Epithelial cell of prostate (primary cell): ENCODE results near the gene ANKRD18B.
"Not testable (repeated sequence)": the region's sequence is repeated elsewhere in the genome, so short reads cannot be mapped to it uniquely, and the experiment has no call there.

Source experiments
- DNase-seq: peaks from one replicate; pipeline ENCODE4 v3.0.0-alpha.2; 2011; ENCODE audit warnings: low read depth, low spot score
- H3K27ac ChIP-seq: fragments of 450-650 bp; 2 replicates; pipeline ENCODE4 v1.5.1; 2017; ENCODE audit warnings: mild to moderate bottlenecking

Gene ANKRD18B

GRCh38 chr9:33524306-33524947, 376 bp downstream of the ANKRD18B start:
- H3K27ac ChIP-seq, result peak overlapping the region; percentile 45
- no peak for DNase-seq

- H3K27ac ChIP-seq, DNase-seq: not testable (repeated sequence)
These were observed 4.0 kb downstream of the ANKRD18B start for GRCh38 chr9:33528069-33528468.

DNA sequence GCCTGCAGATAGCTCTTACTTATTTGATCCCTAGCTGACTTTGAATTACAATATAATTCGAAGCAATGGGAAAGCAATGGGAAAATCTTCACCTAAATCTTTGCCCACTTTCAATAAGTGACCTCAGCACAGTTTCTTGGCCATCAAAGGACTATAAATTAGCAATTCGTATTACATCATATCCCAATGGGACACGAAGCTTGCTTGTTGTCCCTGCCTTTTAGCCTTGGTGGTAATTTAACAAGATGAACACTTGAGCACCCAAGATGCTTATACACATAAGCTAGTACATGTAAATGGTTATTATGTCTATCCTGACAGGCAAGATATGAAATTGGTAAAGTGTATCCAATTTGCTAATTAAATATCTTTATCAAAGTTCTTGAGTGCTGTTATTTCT, 9.9 kb downstream of the ANKRD18B start:
- H3K27ac ChIP-seq, result not testable (repeated sequence)

GRCh38 chr9:33535541-33535940, 11.5 kb downstream of the ANKRD18B start:
- H3K27ac ChIP-seq, result no peak overlapping the region
- no peak for DNase-seq

More for the DNA sequence above, 9.9 kb downstream of the ANKRD18B start:
- not testable (repeated sequence) for DNase-seq

GRCh38 chr9:33543463-33543862, 19.4 kb downstream of the ANKRD18B start:
- not testable (repeated sequence) for H3K27ac ChIP-seq, DNase-seq

- not testable (repeated sequence) for H3K27ac ChIP-seq, DNase-seq
These were observed 21.7 kb downstream of the ANKRD18B start for GRCh38 chr9:33545715-33546114.

- DNase-seq, result not testable (repeated sequence)
- H3K27ac ChIP-seq, result peak overlapping the region; percentile 58
These were observed 24.8 kb downstream of the ANKRD18B start for GRCh38 chr9:33548816-33549215.

DNA sequence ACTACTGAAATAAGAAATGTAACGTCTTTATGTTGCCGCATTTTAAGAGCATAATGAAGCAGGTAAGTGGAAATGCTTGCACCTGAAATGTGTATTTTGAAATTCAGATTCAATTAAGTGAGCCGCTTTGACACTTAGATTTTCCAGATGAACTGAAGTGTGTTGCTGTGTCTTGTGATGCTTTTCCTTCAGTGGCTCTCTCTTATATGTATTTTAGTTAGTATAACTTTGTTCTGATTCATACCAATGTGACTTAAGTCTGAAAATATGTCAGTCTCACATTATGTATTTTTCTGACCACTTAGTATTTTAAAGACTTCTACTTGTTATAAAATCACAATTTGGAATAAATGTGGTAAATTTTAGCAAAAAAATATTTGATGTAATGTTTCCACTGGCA, 25.4 kb downstream of the ANKRD18B start:
- peak overlapping the region; percentile 58 for H3K27ac ChIP-seq
- DNase-seq, result not testable (repeated sequence)

DNA sequence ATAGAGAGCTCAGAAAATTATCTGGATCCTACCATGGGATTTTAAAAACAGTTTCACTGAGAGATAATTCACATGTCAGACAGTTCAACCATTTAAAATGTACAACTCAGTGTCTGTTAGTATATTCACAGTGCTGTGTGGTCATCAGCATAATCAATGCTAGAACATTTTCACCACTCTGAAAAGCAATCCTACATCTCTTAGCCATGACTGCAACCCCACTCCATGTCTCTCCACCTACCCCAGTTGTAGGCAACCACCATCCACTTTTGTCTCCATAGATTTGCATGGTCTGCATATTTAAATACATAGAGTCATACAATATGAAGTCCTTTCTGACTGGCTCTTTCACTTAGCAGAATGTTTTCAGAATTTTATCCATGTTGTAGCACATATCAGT, 27.1 kb downstream of the ANKRD18B start:
- not testable (repeated sequence) for DNase-seq, H3K27ac ChIP-seq

GRCh38 chr9:33552315-33552725, 28.3 kb downstream of the ANKRD18B start:
- DNase-seq, result peak; percentile 27
- peak overlapping the region; percentile 41 for H3K27ac ChIP-seq

GRCh38 chr9:33560217-33560616, 36.2 kb downstream of the ANKRD18B start:
- H3K27ac ChIP-seq, result peak overlapping the region; percentile 9
- DNase-seq, result not testable (repeated sequence)

- not testable (repeated sequence) for DNase-seq
These were observed 38.1 kb downstream of the ANKRD18B start for GRCh38 chr9:33562196-33562595.

GRCh38 chr9:33567776-33568175, 43.7 kb downstream of the ANKRD18B start:
- H3K27ac ChIP-seq, DNase-seq: not testable (repeated sequence)

More at GRCh38 chr9:33562196-33562595, 38.1 kb downstream of the ANKRD18B start:
- not testable (repeated sequence) for H3K27ac ChIP-seq

- H3K27ac ChIP-seq, DNase-seq: not testable (repeated sequence)
These were observed 53.7 kb downstream of the ANKRD18B start for GRCh38 chr9:33577786-33578185.

- not testable (repeated sequence) for DNase-seq
These were observed 55.9 kb downstream of the ANKRD18B start for GRCh38 chr9:33579996-33580395.

DNA sequence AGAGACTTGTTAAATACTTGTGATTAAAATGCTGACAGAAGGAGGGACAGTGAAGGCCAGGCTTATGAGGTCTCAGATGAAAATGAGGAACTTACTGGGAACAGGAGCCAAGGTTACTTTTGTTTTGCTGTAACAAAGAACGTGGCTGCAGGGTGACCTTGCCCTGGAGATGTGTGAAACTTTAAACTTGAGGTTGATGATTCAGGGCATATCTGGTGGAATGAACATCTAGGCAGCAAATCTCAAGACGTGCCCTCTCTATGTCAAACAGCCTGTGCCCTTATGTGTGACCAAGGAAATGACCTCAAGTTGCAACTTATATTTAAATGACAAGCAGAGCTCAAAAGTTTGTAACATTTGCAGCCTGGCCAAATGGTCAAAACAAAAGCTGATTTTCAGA, 58.6 kb downstream of the ANKRD18B start:
- DNase-seq, H3K27ac ChIP-seq: not testable (repeated sequence)

More at GRCh38 chr9:33579996-33580395, 55.9 kb downstream of the ANKRD18B start:
- not testable (repeated sequence) for H3K27ac ChIP-seq

DNA sequence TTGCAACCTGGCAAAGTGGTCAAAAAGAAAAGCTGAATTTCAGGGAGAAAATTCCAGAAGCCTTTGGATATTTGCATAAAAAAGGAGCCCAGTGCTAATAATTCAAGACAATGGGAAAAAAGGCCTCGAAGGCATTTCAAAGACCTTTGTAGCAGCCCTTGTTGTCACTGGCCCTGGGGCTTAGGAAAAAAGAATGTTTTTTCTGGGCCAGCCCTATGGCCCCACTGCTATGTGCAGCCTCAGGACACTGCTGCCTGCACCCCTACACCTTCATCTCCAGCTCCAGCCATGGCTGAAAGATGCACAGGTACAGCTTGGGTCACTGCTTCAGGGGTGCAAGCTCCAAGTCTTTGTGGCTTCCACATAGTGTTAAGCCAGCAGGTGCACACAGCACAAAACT, 62.1 kb downstream of the ANKRD18B start:
- DNase-seq, H3K27ac ChIP-seq: not testable (repeated sequence)

GRCh38 chr9:33587799-33588198, 63.7 kb downstream of the ANKRD18B start:
- H3K27ac ChIP-seq, result not testable (repeated sequence)

GRCh38 chr9:33588876-33589275, 64.8 kb downstream of the ANKRD18B start:
- DNase-seq, H3K27ac ChIP-seq: not testable (repeated sequence)

More at GRCh38 chr9:33587799-33588198, 63.7 kb downstream of the ANKRD18B start:
- DNase-seq, result not testable (repeated sequence)

GRCh38 chr9:33590857-33591256, 66.8 kb downstream of the ANKRD18B start:
- DNase-seq, result not testable (repeated sequence)

DNA sequence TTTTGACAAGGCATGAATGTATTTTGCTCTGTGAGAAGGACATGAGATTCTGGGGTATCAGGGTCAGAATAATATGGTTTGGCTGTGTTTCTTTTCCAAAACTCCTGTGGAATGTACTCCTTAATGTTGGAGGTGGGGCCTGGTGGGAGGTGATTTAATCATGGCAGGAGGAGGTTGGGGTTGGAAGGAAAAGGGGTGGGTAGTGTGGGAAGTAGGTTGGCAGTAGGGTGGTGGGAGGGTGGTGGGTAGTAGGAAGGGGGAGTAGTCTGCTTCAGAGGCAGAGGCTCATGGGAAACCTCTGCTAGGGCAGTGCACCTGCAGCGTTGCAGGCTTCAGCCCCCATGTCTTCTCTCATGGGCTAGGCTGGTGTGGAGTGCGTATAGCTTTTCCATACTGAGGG, 72.9 kb downstream of the ANKRD18B start:
- H3K27ac ChIP-seq, DNase-seq: not testable (repeated sequence)

More at GRCh38 chr9:33590857-33591256, 66.8 kb downstream of the ANKRD18B start:
- not testable (repeated sequence) for H3K27ac ChIP-seq

DNA sequence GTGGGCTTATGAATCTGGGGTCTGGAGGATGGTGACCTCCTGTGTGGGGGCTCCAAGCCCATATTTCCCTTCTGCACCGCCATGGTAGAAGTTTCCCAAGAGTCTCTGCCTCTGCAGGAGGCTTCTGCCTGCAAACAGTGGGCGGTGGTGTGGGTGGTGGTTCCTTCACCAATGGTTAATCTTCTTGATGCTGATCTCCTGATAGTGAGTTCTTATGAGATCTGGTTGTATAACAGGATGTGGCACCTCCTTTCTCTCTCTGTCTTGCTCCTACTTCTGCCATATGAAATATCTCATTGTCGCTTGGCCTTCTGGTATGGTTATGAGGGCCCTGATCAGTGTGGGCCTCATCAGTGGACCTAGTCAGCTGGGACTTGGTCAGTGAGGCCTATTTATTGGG, 73.3 kb downstream of the ANKRD18B start:
- DNase-seq, H3K27ac ChIP-seq: not testable (repeated sequence)
